ENCODE data around the gene LBH. TPM values are rescaled to one million over a fixed set of nuclear protein-coding genes. Genes with fewer than 3 reads are reported as not detected.
A peak's percentile ranks its signal among the peaks of the same experiment; 100 is the strongest.

The LBH gene
- total RNA-seq, 1 experiment from 2014 or later: 1.1 TPM

- no peak for DNase-seq (ENCODE audit: unreplicated experiment)
- Mint-ChIP-seq H3K9me3 (ENCODE audit: unreplicated experiment) (no peaks in the 10 kb centered on the region), H3K27me3 (ENCODE audit: insufficient read depth, unreplicated experiment) (no peaks in the 10 kb centered on the region), H3K4me3 (ENCODE audit: unreplicated experiment) (no peak overlapping the region), H3K36me3 (ENCODE audit: insufficient read depth, unreplicated experiment) (no peaks in the 10 kb centered on the region), H3K27ac (ENCODE audit: low read depth, unreplicated experiment) (no peak overlapping the region), H3K4me1 (ENCODE audit: insufficient read depth, unreplicated experiment) (peaks cover 8% of the 10 kb centered on the region)
- no TSS peak for BruUV-seq (replicated peaks)
- POLR2A ChIA-PET: interaction anchor here (0.6 kb wide), 1 partner anchor 12 kb away, joined by 3 read pairs; no protein-coding TSS in a partner anchor
- intact Hi-C loops (cut with micrococcal nuclease): no loop called here
- TF ChIP-seq, protein P1, sequence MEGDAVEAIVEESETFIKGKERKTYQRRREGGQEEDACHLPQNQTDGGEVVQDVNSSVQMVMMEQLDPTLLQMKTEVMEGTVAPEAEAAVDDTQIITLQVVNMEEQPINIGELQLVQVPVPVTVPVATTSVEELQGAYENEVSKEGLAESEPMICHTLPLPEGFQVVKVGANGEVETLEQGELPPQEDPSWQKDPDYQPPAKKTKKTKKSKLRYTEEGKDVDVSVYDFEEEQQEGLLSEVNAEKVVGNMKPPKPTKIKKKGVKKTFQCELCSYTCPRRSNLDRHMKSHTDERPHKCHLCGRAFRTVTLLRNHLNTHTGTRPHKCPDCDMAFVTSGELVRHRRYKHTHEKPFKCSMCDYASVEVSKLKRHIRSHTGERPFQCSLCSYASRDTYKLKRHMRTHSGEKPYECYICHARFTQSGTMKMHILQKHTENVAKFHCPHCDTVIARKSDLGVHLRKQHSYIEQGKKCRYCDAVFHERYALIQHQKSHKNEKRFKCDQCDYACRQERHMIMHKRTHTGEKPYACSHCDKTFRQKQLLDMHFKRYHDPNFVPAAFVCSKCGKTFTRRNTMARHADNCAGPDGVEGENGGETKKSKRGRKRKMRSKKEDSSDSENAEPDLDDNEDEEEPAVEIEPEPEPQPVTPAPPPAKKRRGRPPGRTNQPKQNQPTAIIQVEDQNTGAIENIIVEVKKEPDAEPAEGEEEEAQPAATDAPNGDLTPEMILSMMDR (IDR thresholded peaks at IDR 0.05; ENCODE audit: unreplicated experiment): no peak
- CTCF ChIA-PET: interaction anchor here (0.7 to 5.1 kb wide), 4 partner anchors 12 to 485 kb away, joined by 3 to 15 read pairs (median 7); no protein-coding TSS in a partner anchor
These were observed 4.9 kb upstream of the LBH start for GRCh38 chr2:30226144-30227032.

GRCh38 chr2:30229596-30229995 lies 1.7 kb upstream of the LBH start:
- Mint-ChIP-seq H3K27me3 (ENCODE audit: insufficient read depth, unreplicated experiment) (no peaks in the 10 kb centered on the region), H3K4me1 (ENCODE audit: insufficient read depth, unreplicated experiment) (peaks cover 19% of the 10 kb centered on the region), H3K36me3 (ENCODE audit: insufficient read depth, unreplicated experiment) (no peaks in the 10 kb centered on the region), H3K4me3 (ENCODE audit: unreplicated experiment) (no peak overlapping the region), H3K9me3 (ENCODE audit: unreplicated experiment) (no peaks in the 10 kb centered on the region), H3K27ac (ENCODE audit: low read depth, unreplicated experiment) (no peak overlapping the region)
- CTCF ChIA-PET: interaction anchor here (0.5 to 5.1 kb wide), 9 partner anchors 9 to 482 kb away, joined by 3 to 15 read pairs (median 4); no protein-coding TSS in a partner anchor
- POLR2A ChIA-PET: no interaction called here
- no peak for DNase-seq (ENCODE audit: unreplicated experiment)
- no TSS peak for BruUV-seq (replicated peaks)
- TF ChIP-seq, protein P1 (IDR thresholded peaks at IDR 0.05; ENCODE audit: unreplicated experiment): no peak
- intact Hi-C loops (cut with micrococcal nuclease): no loop called here

- TF ChIP-seq, protein P1 (IDR thresholded peaks at IDR 0.05; ENCODE audit: unreplicated experiment): no peak
- CTCF ChIA-PET: interaction anchor here (0.7 to 5.1 kb wide), 7 partner anchors 8 to 66 kb away, joined by 3 to 15 read pairs (median 4); no protein-coding TSS in a partner anchor
- POLR2A ChIA-PET: no interaction called here
- no peak for DNase-seq (ENCODE audit: unreplicated experiment)
- H3K4me1 Mint-ChIP-seq (ENCODE audit: insufficient read depth, unreplicated experiment): peaks cover 11% of the 10 kb centered on the region
- BruUV-seq (replicated peaks): no TSS peak
- intact Hi-C loops (cut with micrococcal nuclease): loop anchor here (5.0 to 10.0 kb wide), 2 partner anchors 42 to 214 kb away; partner anchors contain the start of gene LCLAT1
- peak overlapping the region; percentile 66 for H3K4me3 Mint-ChIP-seq (ENCODE audit: unreplicated experiment)
- H3K9me3 Mint-ChIP-seq (ENCODE audit: unreplicated experiment): no peaks in the 10 kb centered on the region
- no peaks in the 10 kb centered on the region for H3K27me3 Mint-ChIP-seq (ENCODE audit: insufficient read depth, unreplicated experiment)
- no peak overlapping the region for H3K27ac Mint-ChIP-seq (ENCODE audit: low read depth, unreplicated experiment)
- no peaks in the 10 kb centered on the region for H3K36me3 Mint-ChIP-seq (ENCODE audit: insufficient read depth, unreplicated experiment)
These were observed 680 bp upstream of the LBH start for GRCh38 chr2:30230497-30231211.
